ENCODE results near the gene CNTLN.

CNTLN gene

DNA sequence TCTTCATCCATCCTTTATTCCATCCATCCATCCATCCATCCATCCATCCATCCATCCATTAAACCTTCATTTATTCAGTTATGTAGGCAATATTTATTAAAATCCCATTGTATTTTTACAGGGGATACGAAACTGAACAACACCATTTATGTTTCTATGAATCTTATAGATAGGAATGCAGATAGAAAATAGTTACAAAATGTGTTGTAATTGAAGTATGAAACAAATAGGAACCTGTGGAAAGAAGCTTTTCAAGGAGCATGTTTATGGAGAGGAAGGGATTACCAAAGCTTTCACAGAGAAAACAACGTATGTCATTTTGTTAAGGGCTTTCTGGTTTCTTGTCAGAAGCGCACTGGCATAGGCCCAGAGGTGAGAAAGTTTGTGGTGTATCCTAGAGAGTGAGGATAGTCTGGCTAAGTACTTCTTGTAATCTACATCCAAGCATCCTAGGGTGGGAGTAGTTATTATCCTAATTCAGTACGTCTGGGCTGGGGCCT is 184.0 kb downstream of the CNTLN start:
- TF ChIP-seq CEBPB (IDR thresholded peaks at IDR 0.05): no peak

DNA sequence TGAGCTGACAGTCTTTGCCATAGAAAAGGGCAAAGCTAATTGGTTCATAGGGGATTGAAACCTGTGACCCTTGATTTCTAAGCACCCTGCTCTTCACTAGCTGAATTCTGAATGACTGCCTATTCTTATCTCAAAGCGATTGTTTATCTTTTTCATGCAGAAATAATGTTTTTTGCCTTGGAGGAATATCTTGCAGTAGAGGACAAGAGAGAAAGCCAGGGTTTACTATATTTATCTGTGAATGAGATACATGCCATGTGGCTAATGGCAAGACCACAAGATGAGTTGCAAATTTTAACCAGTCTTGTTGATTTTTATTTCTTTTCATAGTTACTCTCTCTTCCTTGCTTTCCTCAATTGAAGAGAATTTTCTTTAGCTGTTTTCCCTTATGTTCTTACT is 185.0 kb downstream of the CNTLN start:
- TF ChIP-seq RAD21 (IDR thresholded peaks at IDR 0.05; ENCODE audit: low read depth) (no peak), FOXM1 (IDR thresholded peaks at IDR 0.05; ENCODE audit: borderline replicate concordance, low read depth) (no peak), REST (IDR thresholded peaks at IDR 0.05; ENCODE audit: low read depth) (no peak), TCF12 (IDR thresholded peaks at IDR 0.05; ENCODE audit: low read depth) (no peak), CEBPB (IDR thresholded peaks at IDR 0.05) (no peak), CREB1 (IDR thresholded peaks at IDR 0.05; ENCODE audit: low read depth) (no peak), TEAD4 (IDR thresholded peaks at IDR 0.05) (no peak), EGR1 (IDR thresholded peaks at IDR 0.05) (no peak), YY1 (IDR thresholded peaks at IDR 0.05; ENCODE audit: low read depth) (no peak), NFIC (IDR thresholded peaks at IDR 0.05) (no peak), EP300 (IDR thresholded peaks at IDR 0.05; ENCODE audit: borderline replicate concordance) (no peak), TAF1 (IDR thresholded peaks at IDR 0.05; ENCODE audit: low read depth) (no peak), ZBTB7A (IDR thresholded peaks at IDR 0.05; ENCODE audit: low read depth) (no peak)
- TF ChIP-seq, protein P1, sequence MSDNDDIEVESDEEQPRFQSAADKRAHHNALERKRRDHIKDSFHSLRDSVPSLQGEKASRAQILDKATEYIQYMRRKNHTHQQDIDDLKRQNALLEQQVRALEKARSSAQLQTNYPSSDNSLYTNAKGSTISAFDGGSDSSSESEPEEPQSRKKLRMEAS (IDR thresholded peaks at IDR 0.05): no peak
- TF ChIP-seq, protein P2, sequence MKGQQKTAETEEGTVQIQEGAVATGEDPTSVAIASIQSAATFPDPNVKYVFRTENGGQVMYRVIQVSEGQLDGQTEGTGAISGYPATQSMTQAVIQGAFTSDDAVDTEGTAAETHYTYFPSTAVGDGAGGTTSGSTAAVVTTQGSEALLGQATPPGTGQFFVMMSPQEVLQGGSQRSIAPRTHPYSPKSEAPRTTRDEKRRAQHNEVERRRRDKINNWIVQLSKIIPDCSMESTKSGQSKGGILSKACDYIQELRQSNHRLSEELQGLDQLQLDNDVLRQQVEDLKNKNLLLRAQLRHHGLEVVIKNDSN (IDR thresholded peaks at IDR 0.05): no peak

DNA sequence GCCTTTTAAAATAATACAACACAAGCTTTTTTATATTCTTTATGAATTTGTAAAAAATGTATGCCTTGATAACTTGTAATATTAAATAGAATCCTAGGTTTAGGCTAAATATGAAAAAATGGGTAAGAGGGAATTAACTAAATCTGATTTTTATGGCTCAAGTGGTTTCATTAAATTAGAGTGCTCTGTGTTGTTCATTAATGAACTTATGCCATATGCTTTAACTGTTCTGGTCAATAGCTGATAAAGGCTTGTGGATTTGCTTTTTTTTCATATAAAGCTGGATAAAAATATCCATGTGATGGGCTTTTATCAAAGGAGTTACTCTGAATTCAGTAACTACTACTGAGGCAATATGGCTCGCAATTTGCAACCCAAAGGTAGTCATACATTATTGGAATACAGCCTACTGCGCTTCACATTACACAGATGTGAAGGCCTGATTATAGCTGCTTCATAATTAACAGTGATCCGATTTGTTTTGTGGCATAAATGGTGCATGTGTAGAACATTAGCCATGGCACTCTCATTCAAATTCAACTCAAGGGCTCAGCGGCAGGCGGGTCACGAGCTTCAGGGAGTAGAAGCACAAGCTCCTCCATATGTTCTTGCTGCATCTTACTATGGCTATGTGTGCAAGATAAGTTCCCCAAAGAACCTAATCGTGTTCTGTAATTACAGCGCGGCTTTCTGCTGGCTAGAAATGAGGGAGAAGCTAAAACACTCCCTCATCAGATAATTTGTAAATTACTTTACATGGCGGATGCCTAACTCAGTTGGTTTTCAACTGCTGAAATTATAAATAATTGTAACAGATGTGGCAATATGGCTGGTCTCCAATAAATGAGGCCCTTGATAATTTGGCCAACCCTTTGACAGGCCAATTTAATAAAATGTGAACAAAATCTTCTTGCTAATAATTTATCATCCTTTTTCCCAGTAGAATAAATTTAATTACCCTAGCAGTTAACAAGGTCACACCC is 188.3 kb downstream of the CNTLN start:
- TF ChIP-seq YY1 (IDR thresholded peaks at IDR 0.05; ENCODE audit: low read depth) (no peak), CEBPB (IDR thresholded peaks at IDR 0.05) (no peak), EP300 (IDR thresholded peaks at IDR 0.05; ENCODE audit: borderline replicate concordance) (no peak), ZBTB7A (IDR thresholded peaks at IDR 0.05; ENCODE audit: low read depth) (no peak), NFIC (IDR thresholded peaks at IDR 0.05) (no peak), RAD21 (IDR thresholded peaks at IDR 0.05; ENCODE audit: low read depth) (no peak), TCF12 (IDR thresholded peaks at IDR 0.05; ENCODE audit: low read depth) (no peak), EGR1 (IDR thresholded peaks at IDR 0.05) (no peak), TEAD4 (IDR thresholded peaks at IDR 0.05) (no peak), FOXM1 (IDR thresholded peaks at IDR 0.05; ENCODE audit: borderline replicate concordance, low read depth) (no peak), TAF1 (IDR thresholded peaks at IDR 0.05; ENCODE audit: low read depth) (no peak)
- TF ChIP-seq, protein P2 (IDR thresholded peaks at IDR 0.05): no peak
- TF ChIP-seq, protein P1 (IDR thresholded peaks at IDR 0.05): no peak

GRCh38 chr9:17328331-17328730 is 193.5 kb downstream of the CNTLN start:
- TF ChIP-seq EP300 (IDR thresholded peaks at IDR 0.05; ENCODE audit: borderline replicate concordance): no peak
- no peak for TF ChIP-seq YY1 (IDR thresholded peaks at IDR 0.05; ENCODE audit: low read depth)

- TF ChIP-seq TAF1 (IDR thresholded peaks at IDR 0.05; ENCODE audit: low read depth) (no peak), RAD21 (IDR thresholded peaks at IDR 0.05; ENCODE audit: low read depth) (no peak), NFIC (IDR thresholded peaks at IDR 0.05) (no peak), TEAD4 (IDR thresholded peaks at IDR 0.05) (no peak), YY1 (IDR thresholded peaks at IDR 0.05; ENCODE audit: low read depth) (no peak), EP300 (IDR thresholded peaks at IDR 0.05; ENCODE audit: borderline replicate concordance) (no peak), FOXM1 (IDR thresholded peaks at IDR 0.05; ENCODE audit: borderline replicate concordance, low read depth) (no peak), EGR1 (IDR thresholded peaks at IDR 0.05) (no peak), ZBTB7A (IDR thresholded peaks at IDR 0.05; ENCODE audit: low read depth) (no peak), TCF12 (IDR thresholded peaks at IDR 0.05; ENCODE audit: low read depth) (no peak), CREB1 (IDR thresholded peaks at IDR 0.05; ENCODE audit: low read depth) (no peak), REST (IDR thresholded peaks at IDR 0.05; ENCODE audit: low read depth) (no peak), CEBPB (IDR thresholded peaks at IDR 0.05) (no peak)
- TF ChIP-seq, protein P2 (IDR thresholded peaks at IDR 0.05): no peak
- TF ChIP-seq, protein P1 (IDR thresholded peaks at IDR 0.05): no peak
These were observed 195.3 kb downstream of the CNTLN start for GRCh38 chr9:17330097-17330496.

All from Ishikawa (cell line).